ENCODE data around the gene CLCNKB. TPM values are rescaled to one million over a fixed set of nuclear protein-coding genes. Genes with fewer than 3 reads are reported as not detected.
"Not testable (repeated sequence)": the region's sequence is repeated elsewhere in the genome, so short reads cannot be mapped to it uniquely, and the experiment has no call there.

Gene CLCNKB
- total and polyA plus RNA-seq, 2 donors: 0.10 to 0.95 TPM

DNA sequence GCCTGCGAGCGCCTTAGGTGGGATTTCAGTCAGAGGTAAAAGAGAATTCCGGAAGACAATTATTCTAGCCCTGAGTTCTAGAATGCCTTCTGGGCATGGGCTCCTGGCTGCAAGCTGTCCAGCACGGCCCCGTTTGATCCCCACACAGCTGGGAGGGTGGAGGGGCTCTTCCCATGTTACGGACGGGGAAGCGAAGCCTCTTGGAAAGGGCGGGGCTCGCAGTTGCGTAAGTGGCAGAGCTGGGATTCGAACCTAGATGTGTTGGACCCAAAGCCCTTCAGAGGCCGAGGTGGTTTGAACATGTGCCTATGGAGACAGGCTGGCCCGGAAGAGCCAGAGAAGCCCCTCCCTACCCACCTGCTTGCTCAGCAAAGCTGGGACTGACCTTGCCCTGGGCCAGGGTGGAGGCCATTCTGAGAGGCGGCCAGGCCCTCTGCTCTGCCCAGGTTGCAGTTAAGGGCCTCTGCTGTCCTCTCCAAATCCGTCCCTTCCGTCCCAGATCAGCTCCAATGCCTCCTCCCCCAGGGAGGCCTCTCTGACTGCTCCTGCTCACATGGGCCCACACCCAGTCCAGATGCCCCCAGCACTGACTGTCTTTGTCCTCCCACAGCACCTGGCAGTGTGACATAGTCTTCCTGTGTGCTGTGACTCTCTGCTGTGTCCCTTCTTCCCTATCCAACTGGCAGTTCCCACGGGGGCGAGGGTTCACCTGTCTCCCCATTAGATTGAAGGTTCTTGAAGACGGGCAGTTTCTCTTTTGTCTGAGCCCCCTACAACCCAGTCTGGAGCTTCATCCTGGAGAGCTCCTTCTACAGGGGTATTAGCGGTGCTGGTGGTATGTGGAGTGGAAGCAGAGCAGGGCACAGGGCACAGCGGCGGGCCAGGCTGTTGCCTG is 24.6 kb upstream of the CLCNKB start:
- no peaks in the 10 kb centered on the region for H3K4me1 ChIP-seq (ENCODE audit: insufficient read depth)
- H3K27ac ChIP-seq (ENCODE audit: low read depth): peak overlapping the region; percentile 76
- H3K4me3 ChIP-seq (ENCODE audit: low read depth, low read length): no peak overlapping the region
- DNase-seq (ENCODE audit: extremely low spot score): no peak
- WGBS: 60% methylated on average over 23 of the region's 23 CpGs
- no peaks in the 10 kb centered on the region for H3K36me3 ChIP-seq (ENCODE audit: insufficient read depth)

GRCh38 chr1:16019644-16020277 is 23.8 kb upstream of the CLCNKB start:
- Histone ChIP-seq H3K4me3 (ENCODE audit: low read depth, low read length) (no peak overlapping the region), H3K27ac (ENCODE audit: low read depth) (peak overlapping the region; percentile 39), H3K4me1 (ENCODE audit: insufficient read depth) (no peaks in the 10 kb centered on the region), H3K36me3 (ENCODE audit: insufficient read depth) (no peaks in the 10 kb centered on the region)
- no peak for DNase-seq (ENCODE audit: extremely low spot score)
- WGBS: 52% methylated on average over 9 of the region's 9 CpGs

DNA sequence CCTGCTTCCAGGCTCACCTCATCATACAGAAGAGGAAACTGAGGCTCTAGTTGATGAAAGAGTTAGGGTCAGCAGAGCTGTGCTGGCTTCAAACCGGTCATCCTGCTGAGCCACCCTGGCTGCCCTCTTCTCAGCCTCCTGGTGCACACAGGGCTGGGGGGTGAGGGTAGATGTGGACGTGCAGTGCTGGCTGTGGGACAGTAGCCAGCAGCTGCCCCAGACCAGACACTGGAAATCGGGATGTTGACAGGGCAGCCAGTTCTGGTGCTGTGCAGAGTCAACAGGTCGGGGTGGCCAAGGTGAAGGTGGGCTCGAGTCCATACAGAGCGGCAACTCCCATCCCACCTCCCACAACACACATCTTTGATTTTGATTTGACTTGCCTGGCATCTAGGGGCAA is 23.3 kb upstream of the CLCNKB start:
- WGBS: 68% methylated on average over 6 of the region's 6 CpGs
- H3K36me3 ChIP-seq (ENCODE audit: insufficient read depth): no peaks in the 10 kb centered on the region
- H3K4me1 ChIP-seq (ENCODE audit: insufficient read depth): no peaks in the 10 kb centered on the region
- no peak for DNase-seq (ENCODE audit: extremely low spot score)
- H3K27ac ChIP-seq (ENCODE audit: low read depth): no peak overlapping the region
- no peak overlapping the region for H3K4me3 ChIP-seq (ENCODE audit: low read depth, low read length)

- not testable (repeated sequence) for DNase-seq (ENCODE audit: extremely low spot score); H3K4me1 ChIP-seq (ENCODE audit: insufficient read depth); H3K27ac ChIP-seq (ENCODE audit: low read depth); H3K36me3 ChIP-seq (ENCODE audit: insufficient read depth); H3K4me3 ChIP-seq (ENCODE audit: low read depth, low read length)
- WGBS: 90% methylated on average over 9 of the region's 9 CpGs
Measured at GRCh38 chr1:16020878-16021277, 22.7 kb upstream of the CLCNKB start.

DNA sequence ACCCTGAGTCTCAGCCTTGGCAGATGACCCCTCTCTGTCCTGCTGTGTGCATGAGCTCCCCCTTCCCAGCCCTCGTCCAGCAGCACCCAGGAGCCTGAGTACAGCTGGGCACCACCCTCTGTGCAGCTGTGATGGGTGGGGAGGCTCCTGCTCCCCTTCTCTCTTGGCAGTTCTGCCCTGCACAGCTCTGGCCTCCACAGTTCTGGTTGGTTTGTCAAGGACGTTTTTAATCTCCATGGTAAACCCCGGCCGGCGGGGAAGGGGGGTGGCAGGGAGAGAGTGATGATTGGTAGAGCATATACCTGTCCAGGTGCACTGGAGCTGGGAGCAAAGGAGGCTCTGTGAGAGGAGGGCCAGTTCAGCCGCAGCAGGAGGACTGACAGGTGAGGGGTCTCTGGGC is 21.9 kb upstream of the CLCNKB start, which contains the start of gene CLCNKA:
Gene CLCNKA (plus strand): TSS at position 356 of the 400 bp plus-strand sequence. CDS start 584 bp downstream, outside the sequence.
- H3K4me1 ChIP-seq (ENCODE audit: insufficient read depth): no peaks in the 10 kb centered on the region
- 63% methylated on average over 6 of the region's 6 CpGs for WGBS
- no peak within 1 kb of the TSS for H3K4me3 ChIP-seq (ENCODE audit: low read depth, low read length)
- no peak for DNase-seq (ENCODE audit: extremely low spot score)
- H3K36me3 ChIP-seq (ENCODE audit: insufficient read depth): no peaks in the 10 kb centered on the region
- H3K27ac ChIP-seq (ENCODE audit: low read depth): no peak within 1 kb of the TSS

DNA sequence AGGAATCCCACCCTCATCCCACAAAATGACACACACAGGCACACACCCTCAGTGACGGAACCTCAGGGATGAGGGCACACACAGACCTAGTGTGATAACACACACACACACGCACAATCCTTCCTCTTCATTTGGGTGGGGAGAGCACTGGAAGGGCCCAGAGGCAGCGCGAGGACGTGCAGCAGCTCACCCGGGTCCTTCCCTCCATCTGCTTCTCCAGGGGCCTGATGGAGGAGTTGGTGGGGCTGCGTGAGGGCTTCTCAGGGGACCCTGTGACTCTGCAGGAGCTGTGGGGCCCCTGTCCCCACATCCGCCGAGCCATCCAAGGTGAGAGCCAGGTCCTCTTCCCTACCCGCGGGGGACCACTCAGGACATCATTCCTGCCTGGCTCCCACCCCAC is 21.2 kb upstream of the CLCNKB start:
- no peak for DNase-seq (ENCODE audit: extremely low spot score)
- Histone ChIP-seq H3K27ac (ENCODE audit: low read depth) (no peak overlapping the region), H3K36me3 (ENCODE audit: insufficient read depth) (no peaks in the 10 kb centered on the region), H3K4me3 (ENCODE audit: low read depth, low read length) (no peak overlapping the region), H3K4me1 (ENCODE audit: insufficient read depth) (no peaks in the 10 kb centered on the region)
- WGBS: 91% methylated on average over 11 of the region's 11 CpGs

GRCh38 chr1:16023050-16023653 is 20.4 kb upstream of the CLCNKB start:
- no peaks in the 10 kb centered on the region for H3K36me3 ChIP-seq (ENCODE audit: insufficient read depth)
- no peak overlapping the region for H3K27ac ChIP-seq (ENCODE audit: low read depth)
- no peak for DNase-seq (ENCODE audit: extremely low spot score)
- 84% methylated on average over 7 of the region's 7 CpGs for WGBS
- H3K4me3 ChIP-seq (ENCODE audit: low read depth, low read length): no peak overlapping the region
- H3K4me1 ChIP-seq (ENCODE audit: insufficient read depth): no peaks in the 10 kb centered on the region

DNA sequence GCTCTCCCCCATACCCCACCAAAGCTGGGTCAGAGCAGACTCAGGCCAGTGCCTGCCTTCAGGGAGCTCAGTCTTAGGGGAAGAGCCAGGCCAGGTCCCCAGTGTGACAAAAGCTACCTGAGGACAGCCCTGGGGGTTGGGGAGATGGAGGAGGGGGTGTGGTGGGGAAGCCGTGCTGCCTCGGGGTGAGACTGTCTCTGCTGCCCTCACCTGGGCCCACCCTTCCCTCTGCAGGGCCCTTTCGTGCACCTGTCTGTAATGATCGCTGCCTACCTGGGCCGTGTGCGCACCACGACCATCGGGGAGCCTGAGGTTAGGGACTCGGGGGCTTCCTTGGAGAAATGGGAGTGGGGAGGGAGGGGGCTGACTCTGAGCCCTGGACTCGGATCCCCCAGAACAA is 17.3 kb upstream of the CLCNKB start:
- H3K4me1 ChIP-seq (ENCODE audit: insufficient read depth); H3K27ac ChIP-seq (ENCODE audit: low read depth); H3K4me3 ChIP-seq (ENCODE audit: low read depth, low read length); DNase-seq (ENCODE audit: extremely low spot score); H3K36me3 ChIP-seq (ENCODE audit: insufficient read depth): not testable (repeated sequence)
- WGBS: 41% methylated on average over 9 of the region's 10 CpGs

DNA sequence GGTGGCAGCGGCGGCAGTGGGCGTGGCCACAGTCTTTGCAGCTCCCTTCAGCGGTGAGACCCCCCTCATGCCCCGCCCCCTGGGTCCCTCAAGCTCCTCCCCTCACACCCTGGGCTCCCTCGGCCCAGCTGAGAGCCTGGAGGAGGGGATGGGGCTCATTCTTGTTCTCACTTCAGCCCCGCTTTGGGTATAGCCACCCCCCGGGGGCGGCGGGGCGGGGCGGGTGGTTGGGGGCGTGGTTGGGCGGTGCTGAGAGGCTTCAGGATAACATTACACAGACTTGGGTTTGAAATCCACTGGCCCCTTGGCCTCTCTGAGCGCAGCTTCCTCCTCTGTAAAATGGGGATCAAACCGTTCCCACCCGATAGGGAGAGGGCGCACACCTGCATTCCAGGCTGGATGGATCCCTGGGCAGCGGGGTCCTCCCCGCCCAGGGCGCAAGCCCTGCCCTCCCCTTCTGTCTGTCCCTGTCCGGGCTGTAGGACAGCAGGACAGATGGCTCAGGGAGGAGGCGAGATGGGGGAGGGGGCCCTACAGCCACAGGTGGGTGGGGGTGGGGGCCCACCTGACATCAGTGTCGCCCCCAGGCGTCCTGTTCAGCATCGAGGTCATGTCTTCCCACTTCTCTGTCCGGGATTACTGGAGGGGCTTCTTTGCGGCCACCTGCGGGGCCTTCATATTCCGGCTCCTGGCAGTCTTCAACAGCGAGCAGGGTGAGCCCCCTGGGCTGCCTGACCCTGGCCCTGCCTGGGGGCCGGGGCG is 16.7 kb upstream of the CLCNKB start:
- H3K4me3 ChIP-seq (ENCODE audit: low read depth, low read length): no peak overlapping the region
- WGBS: 12% methylated on average over 33 of the region's 33 CpGs
- no peaks in the 10 kb centered on the region for H3K36me3 ChIP-seq (ENCODE audit: insufficient read depth)
- no peak overlapping the region for H3K27ac ChIP-seq (ENCODE audit: low read depth)
- H3K4me1 ChIP-seq (ENCODE audit: insufficient read depth): no peaks in the 10 kb centered on the region
- DNase-seq (ENCODE audit: extremely low spot score): no peak

DNA sequence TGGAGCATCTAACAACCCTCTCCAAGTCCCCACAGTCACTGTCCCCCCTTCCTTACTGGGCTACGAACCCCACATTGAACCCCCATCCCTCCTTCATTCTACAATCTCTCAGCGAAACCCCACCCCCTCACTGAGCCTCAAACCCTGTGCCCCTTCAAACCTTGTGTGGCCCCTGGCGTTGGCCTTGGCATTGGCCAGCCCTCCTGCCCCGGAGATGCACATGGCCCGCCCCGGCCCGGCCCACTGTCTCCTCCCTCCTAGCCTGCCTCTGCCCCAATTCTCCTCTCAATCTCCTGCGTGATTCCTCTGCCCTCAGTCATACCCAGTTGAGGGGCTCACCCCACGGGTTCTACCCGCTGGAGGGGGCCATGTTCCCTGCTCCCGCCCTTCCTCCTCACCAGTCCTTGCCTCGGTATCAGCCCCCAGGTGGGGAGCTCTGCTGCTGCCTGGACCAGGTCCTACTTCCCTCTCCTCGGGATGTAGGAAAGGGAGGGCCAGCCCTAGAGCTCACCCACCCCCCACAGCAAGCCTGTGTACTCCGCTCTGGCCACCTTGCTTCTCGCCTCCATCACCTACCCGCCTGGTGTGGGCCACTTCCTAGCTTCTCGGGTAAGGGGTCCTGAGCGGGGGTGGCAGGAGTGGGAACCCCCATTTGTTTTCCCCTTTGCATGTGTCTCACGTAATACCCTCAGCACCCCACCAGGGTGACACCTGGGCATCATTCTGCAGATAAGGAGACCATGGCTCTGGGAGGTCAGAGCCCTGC is 15.2 kb upstream of the CLCNKB start:
- no peak overlapping the region for H3K4me3 ChIP-seq (ENCODE audit: low read depth, low read length)
- H3K36me3 ChIP-seq (ENCODE audit: insufficient read depth): no peaks in the 10 kb centered on the region
- WGBS: 68% methylated on average over 19 of the region's 19 CpGs
- H3K4me1 ChIP-seq (ENCODE audit: insufficient read depth): no peaks in the 10 kb centered on the region
- DNase-seq (ENCODE audit: extremely low spot score): no peak
- no peak overlapping the region for H3K27ac ChIP-seq (ENCODE audit: low read depth)

DNA sequence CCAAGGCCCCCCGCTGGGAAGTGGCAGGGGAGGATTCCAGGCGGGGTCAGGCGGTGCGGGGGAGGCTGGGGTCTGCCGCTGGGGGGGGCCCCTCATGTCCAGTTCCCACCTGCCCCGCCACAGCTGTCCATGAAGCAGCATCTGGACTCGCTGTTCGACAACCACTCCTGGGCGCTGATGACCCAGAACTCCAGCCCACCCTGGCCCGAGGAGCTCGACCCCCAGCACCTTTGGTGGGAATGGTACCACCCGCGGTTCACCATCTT is 14.6 kb upstream of the CLCNKB start:
- not testable (repeated sequence) for DNase-seq (ENCODE audit: extremely low spot score); H3K4me1 ChIP-seq (ENCODE audit: insufficient read depth); H3K27ac ChIP-seq (ENCODE audit: low read depth); H3K4me3 ChIP-seq (ENCODE audit: low read depth, low read length); H3K36me3 ChIP-seq (ENCODE audit: insufficient read depth)
- WGBS: 81% methylated on average over 13 of the region's 13 CpGs

- 97% methylated on average over 1 of the region's 1 CpG for WGBS
- Histone ChIP-seq H3K4me3 (ENCODE audit: low read depth, low read length) (no peak overlapping the region), H3K36me3 (ENCODE audit: insufficient read depth) (no peaks in the 10 kb centered on the region), H3K4me1 (ENCODE audit: insufficient read depth) (no peaks in the 10 kb centered on the region), H3K27ac (ENCODE audit: low read depth) (no peak overlapping the region)
- no peak for DNase-seq (ENCODE audit: extremely low spot score)
Measured at GRCh38 chr1:16029288-16029687, 14.3 kb upstream of the CLCNKB start.

GRCh38 chr1:16031551-16031950 is 12.0 kb upstream of the CLCNKB start:
- no peak for DNase-seq (ENCODE audit: extremely low spot score)
- Histone ChIP-seq H3K27ac (ENCODE audit: low read depth) (no peak overlapping the region), H3K36me3 (ENCODE audit: insufficient read depth) (no peaks in the 10 kb centered on the region), H3K4me1 (ENCODE audit: insufficient read depth) (no peaks in the 10 kb centered on the region), H3K4me3 (ENCODE audit: low read depth, low read length) (no peak overlapping the region)
- 89% methylated on average over 8 of the region's 8 CpGs for WGBS

Measured in urinary bladder (tissue), 4 donors.